IPS-18c (cell line): Measurements from ENCODE around the gene CLCNKA.
"Not testable (repeated sequence)": the region's sequence is repeated elsewhere in the genome, so short reads cannot be mapped to it uniquely, and the experiment has no call there.

Experiments
- H3K4me3 ChIP-seq: 2 replicates; pipeline ENCODE4 v1.7.0; 2013; ENCODE audit warnings: low read depth, mild to moderate bottlenecking, low read length, moderate library complexity; ENCODE audit not compliant: insufficient read depth
- H3K9me3 ChIP-seq: one replicate; pipeline ENCODE4 v1.6.1; 2013; ENCODE audit warnings: mild to moderate bottlenecking, low read length, moderate library complexity; ENCODE audit not compliant: control insufficient read depth, insufficient read depth

Gene CLCNKA

GRCh38 chr1:16021681-16022080, at the start of gene CLCNKA:
Gene CLCNKA, plus strand, starts transcription at chr1:16022036. Its CDS starts 584 bp downstream, at chr1:16022620.
- H3K4me3 ChIP-seq, result no peak within 1 kb of the TSS
- H3K9me3 ChIP-seq, result no peaks in the 10 kb centered on the region

GRCh38 chr1:15972409-15972808, 49.4 kb upstream of the CLCNKA start:
- Histone ChIP-seq H3K4me3 (no peak overlapping the region), H3K9me3 (peaks cover 8% of the 10 kb centered on the region)

GRCh38 chr1:15973772-15974171, 48.1 kb upstream of the CLCNKA start:
- Histone ChIP-seq H3K4me3 (no peak overlapping the region), H3K9me3 (peaks cover 6% of the 10 kb centered on the region)

- Histone ChIP-seq H3K4me3 (peak overlapping the region; percentile 77), H3K9me3 (no peaks in the 10 kb centered on the region)
These were observed 47.0 kb upstream of the CLCNKA start for GRCh38 chr1:15974855-15975254.

- Histone ChIP-seq H3K4me3 (peak overlapping the region; percentile 77), H3K9me3 (no peaks in the 10 kb centered on the region)
These were observed 46.5 kb upstream of the CLCNKA start for GRCh38 chr1:15975358-15975804.

GRCh38 chr1:15975805-15976680, 45.8 kb upstream of the CLCNKA start, which contains the start of gene ZBTB17:
Gene ZBTB17, minus strand, starts transcription at chr1:15976101. Its CDS starts 27,606 bp downstream, at chr1:15948495.
- Histone ChIP-seq H3K9me3 (no peaks in the 10 kb centered on the region), H3K4me3 (peak within 1 kb of the TSS; percentile 77)

- not testable (repeated sequence) for H3K9me3 ChIP-seq, H3K4me3 ChIP-seq
These were observed 43.9 kb upstream of the CLCNKA start for GRCh38 chr1:15977947-15978346.

- Histone ChIP-seq H3K4me3 (no peak overlapping the region), H3K9me3 (no peaks in the 10 kb centered on the region)
These were observed 40.2 kb upstream of the CLCNKA start for GRCh38 chr1:15981679-15982078.

GRCh38 chr1:15983275-15983674, 38.6 kb upstream of the CLCNKA start:
- Histone ChIP-seq H3K4me3 (no peak overlapping the region), H3K9me3 (no peaks in the 10 kb centered on the region)

GRCh38 chr1:15985611-15986297, 36.1 kb upstream of the CLCNKA start:
- Histone ChIP-seq H3K9me3 (peaks cover 2% of the 10 kb centered on the region), H3K4me3 (no peak overlapping the region)

GRCh38 chr1:15988856-15989736, 32.7 kb upstream of the CLCNKA start:
- no peak overlapping the region for H3K4me3 ChIP-seq
- H3K9me3 ChIP-seq, result peaks cover 2% of the 10 kb centered on the region

- Histone ChIP-seq H3K9me3 (peaks cover 2% of the 10 kb centered on the region), H3K4me3 (no peak overlapping the region)
These were observed 32.1 kb upstream of the CLCNKA start for GRCh38 chr1:15989776-15990175.

- Histone ChIP-seq H3K9me3 (peaks cover 2% of the 10 kb centered on the region), H3K4me3 (no peak overlapping the region)
These were observed 30.2 kb upstream of the CLCNKA start for GRCh38 chr1:15991427-15992186.

- H3K9me3 ChIP-seq, result peaks cover 2% of the 10 kb centered on the region
- no peak overlapping the region for H3K4me3 ChIP-seq
These were observed 29.7 kb upstream of the CLCNKA start for GRCh38 chr1:15992187-15992553.

GRCh38 chr1:15992582-15993500, 29.0 kb upstream of the CLCNKA start:
- H3K9me3 ChIP-seq, result peaks cover 2% of the 10 kb centered on the region
- H3K4me3 ChIP-seq, result no peak overlapping the region

- Histone ChIP-seq H3K9me3 (peaks cover 2% of the 10 kb centered on the region), H3K4me3 (no peak overlapping the region)
These were observed 28.2 kb upstream of the CLCNKA start for GRCh38 chr1:15993666-15994065.
